ENCODE data around the gene AATF. TPM values are rescaled to one million over a fixed set of nuclear protein-coding genes. Genes with fewer than 3 reads are reported as not detected.

Gene AATF
- total and polyA plus RNA-seq, 9 of the 15 experiments (the other 6 are each of a cell fraction or from before 2014, with no cell fraction given): 34.5 to 133 (median 90.1) TPM

- TF ChIP-seq, protein P1, sequence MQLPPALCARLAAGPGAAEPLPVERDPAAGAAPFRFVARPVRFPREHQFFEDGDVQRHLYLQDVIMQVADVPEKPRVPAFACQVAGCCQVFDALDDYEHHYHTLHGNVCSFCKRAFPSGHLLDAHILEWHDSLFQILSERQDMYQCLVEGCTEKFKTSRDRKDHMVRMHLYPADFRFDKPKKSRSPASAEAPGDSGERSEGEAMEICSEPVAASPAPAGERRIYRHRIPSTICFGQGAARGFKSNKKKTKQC (CRISPR knock-in tag; IDR thresholded peaks at IDR 0.05): no peak
- TF ChIP-seq ZBTB40 (IDR thresholded peaks at IDR 0.05): no peak
- no peak for TF ChIP-seq ZBTB40 (CRISPR knock-in tag; IDR thresholded peaks at IDR 0.05)
- TF ChIP-seq FOXJ2 (tag; IDR thresholded peaks at IDR 0.05): no peak
- no peak for TF ChIP-seq GABPB2 (CRISPR knock-in tag; conservative IDR thresholded peaks at IDR 0.05)
- TF ChIP-seq CHCHD3 (CRISPR knock-in tag; IDR thresholded peaks at IDR 0.05): no peak
- no peak for TF ChIP-seq CUX1 (CRISPR knock-in tag; IDR thresholded peaks at IDR 0.05)
- no peak for TF ChIP-seq MXI1 (IDR thresholded peaks at IDR 0.05; ENCODE audit: low read depth, low read length)
- Histone ChIP-seq H3K9me3 (replicated peaks; ENCODE audit: control insufficient read depth, insufficient read depth, low read depth, low read length) (peaks cover 1% of the 10 kb centered on the region; the same call in 1 of the 2 replicates), H3K9ac (ENCODE audit: insufficient read depth in 1 of 2, low read depth in 2 of 2, low read length in 2 of 2) (no peak overlapping the region), H3K9me1 (ENCODE audit: control insufficient read depth, insufficient read depth, low read length) (no peaks in the 10 kb centered on the region), H3K4me1 (replicated peaks in 1 of 2; ENCODE audit: control insufficient read depth in 2 of 2, insufficient read depth in 2 of 2, low read length in 2 of 2) (peaks cover 0 to 12% of the 10 kb centered on the region in 2 experiments; a peak in 2 of 5 replicates), H4K20me1 (replicated peaks; ENCODE audit: control insufficient read depth, insufficient read depth, low read length) (peaks cover 14% of the 10 kb centered on the region; the same call in 1 of the 2 replicates), H3K27ac (ENCODE audit: extremely low read depth, low read depth, low read length) (no peak overlapping the region), H3K79me2 (ENCODE audit: control insufficient read depth, insufficient read depth, low read length) (no peaks in the 10 kb centered on the region), H2AFZ (ENCODE audit: low read depth, low read length) (no peak overlapping the region), H3K27me3 (ENCODE audit: control insufficient read depth in 2 of 2, insufficient read depth in 2 of 2, low read length in 2 of 2) (peaks cover 46 to 72% of the 10 kb centered on the region in 2 experiments), H3K4me3 (no peak overlapping the region), H3K4me2 (ENCODE audit: insufficient read depth, low read length) (no peak overlapping the region), H3K36me3 (ENCODE audit: control insufficient read depth, insufficient read depth, low read length) (no peaks in the 10 kb centered on the region)
- ChIA-PET POLR2A (no interaction called here), CTCF (ENCODE audit: low intra/inter-chr PET ratio) (no interaction called here)
- DNase-seq (ENCODE audit: extremely low read depth in 1 of 4, low spot score in 3 of 4) (no peak), FAIRE-seq (no peak), ATAC-seq (no peak)
- intact Hi-C loops (cut with micrococcal nuclease): no loop called here
- no TSS peak for BruUV-seq (replicated peaks)
- WGBS (ENCODE audit: insufficient coverage, low coverage, missing lambda C conversion rate): 2% methylated on average over 10 of the region's 11 CpGs
- in situ Hi-C loops (cut with MboI): no loop called here
These were observed 115.5 kb downstream of the AATF start for GRCh38 chr17:37064206-37064605.
